OCI-LY7 (cell line): ENCODE results near the gene CIB4. TPM values are rescaled to one million over a fixed set of nuclear protein-coding genes. Genes with fewer than 3 reads are reported as not detected.
"Not testable (repeated sequence)": the region's sequence is repeated elsewhere in the genome, so short reads cannot be mapped to it uniquely, and the experiment has no call there.

Experiments used
- BruUV-seq: library from RNA; stranded (reverse); fragments of 400-500 nt; replicated peaks from 2 replicates; lab custom pipeline; 2021; lab: Mats Ljungman, UMichigan
- CTCF ChIA-PET: fragments of 300-600 bp; sonication (Branson Sonifier 250); formaldehyde crosslinking; loops from one replicate; lab custom pipeline; 2022; ENCODE audit warnings: antibody characterized with exemption; ENCODE audit not compliant: unreplicated experiment; lab: Charles Lee
- POLR2A ChIA-PET: fragments of 300-600 bp; sonication (Branson Sonifier 250); formaldehyde crosslinking; loops from one replicate; lab custom pipeline; 2022; ENCODE audit warnings: antibody characterized with exemption; lab: Charles Lee
- DNase-seq: peaks from one replicate; pipeline ENCODE4 v3.0.0-alpha.2; 2015; ENCODE audit warnings: low spot score
- H2AFZ ChIP-seq: fragments of 200-600 bp; sonication (generic), shearing (Covaris generic); 2 replicates; pipeline ENCODE4 v1.6.1; 2014; ENCODE audit warnings: mild to moderate bottlenecking, antibody characterized with exemption, low read length, moderate library complexity
- H3K27ac ChIP-seq: fragments of 200-600 bp; sonication (generic); 2 replicates; pipeline ENCODE4 v1.5.1; 2014; ENCODE audit warnings: mixed run types, low read depth, mild to moderate bottlenecking, moderate library complexity, low read length, inconsistent platforms; ENCODE audit not compliant: poor library complexity, severe bottlenecking
- H3K36me3 ChIP-seq: fragments of 200-600 bp; sonication (generic); 2 replicates; pipeline ENCODE4 v1.6.1; 2014; ENCODE audit warnings: mild to moderate bottlenecking, antibody characterized with exemption, low read length, moderate library complexity, mixed read lengths; ENCODE audit not compliant: insufficient read depth
- H3K4me1 ChIP-seq: fragments of 200-600 bp; sonication (generic); 2 replicates; pipeline ENCODE4 v1.5.1; 2014; ENCODE audit warnings: mild to moderate bottlenecking, low read length; ENCODE audit not compliant: insufficient read depth, poor library complexity, severe bottlenecking
- H3K4me2 ChIP-seq: fragments of 200-600 bp; sonication (generic); 2 replicates; pipeline ENCODE4 v1.6.1; 2014; ENCODE audit warnings: mild to moderate bottlenecking, low read length
- H3K4me3 ChIP-seq: fragments of 200-600 bp; sonication (generic); 2 replicates; pipeline ENCODE4 v1.5.1; 2014; ENCODE audit warnings: mild to moderate bottlenecking, low read depth, low read length; ENCODE audit not compliant: poor library complexity, severe bottlenecking
- H3K79me2 ChIP-seq: fragments of 200-600 bp; sonication (generic); 2 replicates; pipeline ENCODE4 v1.6.1; 2016; ENCODE audit warnings: low read depth, mild to moderate bottlenecking, low read length, moderate library complexity, mixed read lengths; ENCODE audit not compliant: insufficient read depth
- H3K9me2 ChIP-seq: fragments of 200-600 bp; sonication (generic); 2 replicates; pipeline ENCODE4 v1.6.1; 2016; ENCODE audit warnings: mild to moderate bottlenecking, low read length, mixed read lengths; ENCODE audit not compliant: insufficient read depth
- H3K9me3 ChIP-seq: fragments of 200-600 bp; sonication (generic); 2 replicates; pipeline ENCODE4 v1.6.1; 2014; ENCODE audit warnings: mild to moderate bottlenecking, mixed run types, low read length, mixed read lengths
- H4K20me1 ChIP-seq: fragments of 200-600 bp; sonication (generic); 2 replicates; pipeline ENCODE4 v1.6.1; 2014; ENCODE audit warnings: mild to moderate bottlenecking, antibody characterized with exemption, low read length, moderate library complexity, mixed read lengths; ENCODE audit not compliant: insufficient read depth
- CTCF ChIP-seq: fragments of 200-600 bp; sonication (generic); conservative IDR thresholded peaks from 2 replicates; pipeline ENCODE4 v1.5.1; 2014; ENCODE audit warnings: mild to moderate bottlenecking, antibody characterized with exemption, low read length, moderate library complexity, mixed read lengths
- EZH2phosphoT487 ChIP-seq: fragments of 200-600 bp; sonication (generic); IDR thresholded peaks from 2 replicates; pipeline ENCODE4 v1.6.1; 2018; ENCODE audit warnings: low read depth, borderline replicate concordance, mild to moderate bottlenecking, mixed run types, antibody characterized with exemption, low read length, moderate library complexity, mixed read lengths
- intact Hi-C: fragments of 100-400 bp; cut with micrococcal nuclease; formaldehyde crosslinking; loops from one replicate; pipeline ENCODE4 v1.10.0; 2022; ENCODE audit not compliant: unreplicated experiment
- total RNA-seq, 2 experiments: library from RNA; depleted of rRNA in 1 of 2; stranded (reverse); fragments of >200 nt in 1 of 2; shearing (Covaris generic) in 1 of 2; gene quantifications; 2 replicates each; pipeline ENCODE4 v1.2.3, GENCODE V29; 2014 to 2022

Gene CIB4
- total RNA-seq, 2 experiments from 2014 or later = not detected

GRCh38 chr2:26666671-26667070, 25.5 kb upstream of the CIB4 start:
- no peak overlapping the region for H3K4me2 ChIP-seq
- H3K9me3 ChIP-seq = no peaks in the 10 kb centered on the region
- H3K36me3 ChIP-seq = no peaks in the 10 kb centered on the region
- H3K27ac ChIP-seq = no peak overlapping the region
- H3K4me1 ChIP-seq = no peaks in the 10 kb centered on the region
- H3K4me3 ChIP-seq = no peak overlapping the region
- no TSS peak for BruUV-seq
- intact Hi-C loops = no loop called here
- TF ChIP-seq EZH2phosphoT487 (no peak), CTCF (no peak)
- H3K9me2 ChIP-seq = no peaks in the 10 kb centered on the region
- H3K79me2 ChIP-seq = no peaks in the 10 kb centered on the region
- DNase-seq = no peak
- ChIA-PET CTCF (no interaction called here), POLR2A (interaction anchor here (0.7 to 1.1 kb wide), 2 partner anchors 10 to 33 kb away, joined by 3 to 4 read pairs; no protein-coding TSS in a partner anchor)
- H4K20me1 ChIP-seq = no peaks in the 10 kb centered on the region
- H2AFZ ChIP-seq = no peak overlapping the region

- CTCF ChIA-PET, POLR2A ChIA-PET, H3K4me2 ChIP-seq, intact Hi-C loops, H3K4me1 ChIP-seq, H4K20me1 ChIP-seq, H3K27ac ChIP-seq, H2AFZ ChIP-seq, H3K4me3 ChIP-seq, H3K9me3 ChIP-seq, H3K79me2 ChIP-seq, DNase-seq, H3K36me3 ChIP-seq, BruUV-seq, H3K9me2 ChIP-seq: not testable (repeated sequence)
These were observed 24.1 kb upstream of the CIB4 start for GRCh38 chr2:26665296-26665695.

GRCh38 chr2:26660363-26660962, 19.3 kb upstream of the CIB4 start:
- Histone ChIP-seq H3K4me1 (no peaks in the 10 kb centered on the region), H4K20me1 (no peaks in the 10 kb centered on the region), H3K4me2 (no peak overlapping the region), H3K9me2 (no peaks in the 10 kb centered on the region), H3K36me3 (no peaks in the 10 kb centered on the region), H3K27ac (no peak overlapping the region), H3K4me3 (no peak overlapping the region), H3K9me3 (no peaks in the 10 kb centered on the region), H3K79me2 (no peaks in the 10 kb centered on the region), H2AFZ (no peak overlapping the region)
- BruUV-seq = no TSS peak
- ChIA-PET POLR2A (no interaction called here), CTCF (no interaction called here)
- DNase-seq = no peak
- intact Hi-C loops = no loop called here
- TF ChIP-seq CTCF (no peak), EZH2phosphoT487 (no peak)
